HEK293 (cell line): ENCODE data around the gene LAMTOR3.

Experiments used
- KLF16 ChIP-seq: fragments of 450-650 bp; formaldehyde crosslinking; IDR thresholded peaks from 2 replicates; pipeline ENCODE4 v1.5.1; 2017; ENCODE audit warnings: missing biosample characterization, missing genetic modification characterization
- PBX3 ChIP-seq: sonication (generic); formaldehyde crosslinking; IDR thresholded peaks from 2 replicates; pipeline ENCODE4 v1.8.1; 2022; ENCODE audit warnings: mild to moderate bottlenecking, moderate library complexity, missing genetic modification reagents
- REST ChIP-seq: fragments of 450-650 bp; formaldehyde crosslinking; IDR thresholded peaks from 2 replicates; pipeline ENCODE4 v1.5.1; 2016; ENCODE audit warnings: missing biosample characterization, missing genetic modification characterization
- TRIM28 ChIP-seq: IDR thresholded peaks from 2 replicates; pipeline ENCODE4 v1.6.1; 2011; ENCODE audit warnings: low read length, control low read depth, borderline replicate concordance
- ZFHX2 ChIP-seq: fragments of 450-650 bp; formaldehyde crosslinking; conservative IDR thresholded peaks from 2 replicates; pipeline ENCODE4 v1.5.1; 2016; ENCODE audit warnings: missing biosample characterization, missing genetic modification characterization
- ZFP3 ChIP-seq: fragments of 450-650 bp; formaldehyde crosslinking; IDR thresholded peaks from 2 replicates; pipeline ENCODE4 v1.5.1; 2016; ENCODE audit warnings: low read depth, missing biosample characterization, missing genetic modification characterization
- ZNF148 ChIP-seq: fragments of 450-650 bp; formaldehyde crosslinking; IDR thresholded peaks from 2 replicates; pipeline ENCODE4 v1.5.0; 2017; ENCODE audit warnings: missing biosample characterization, missing genetic modification characterization, borderline replicate concordance
- ZNF157 ChIP-seq: fragments of 450-650 bp; formaldehyde crosslinking; IDR thresholded peaks from 2 replicates; pipeline ENCODE4 v1.5.1; 2016; ENCODE audit warnings: missing biosample characterization, missing genetic modification characterization
- ZNF274 ChIP-seq, 2 experiments: fragments of 200-500 bp in 1 of 2; fragments of 450-650 bp in 1 of 2; sonication (Bioruptor generic) in 1 of 2; formaldehyde crosslinking in 1 of 2; IDR thresholded peaks; 2 replicates each; pipeline versions ENCODE4 v1.5.1 to v1.6.1; 2014 to 2016; ENCODE audit warnings: borderline replicate concordance in 1 of 2, inconsistent platforms in 1 of 2, low read length in 1 of 2, missing biosample characterization in 1 of 2, missing genetic modification characterization in 1 of 2
- ZNF529 ChIP-seq: fragments of 450-650 bp; formaldehyde crosslinking; IDR thresholded peaks from 2 replicates; pipeline ENCODE4 v1.5.1; 2017; ENCODE audit warnings: missing genetic modification characterization, missing biosample characterization; ENCODE audit not compliant: insufficient replicate concordance
- ZNF596 ChIP-seq: fragments of 450-650 bp; IDR thresholded peaks from 2 replicates; pipeline ENCODE4 v1.5.0; 2018; ENCODE audit warnings: missing biosample characterization, mild to moderate bottlenecking, missing genetic modification characterization, moderate library complexity
- ZNF664 ChIP-seq: fragments of 450-650 bp; formaldehyde crosslinking; IDR thresholded peaks from 2 replicates; pipeline ENCODE4 v1.5.1; 2016; ENCODE audit warnings: missing biosample characterization, missing genetic modification characterization
- TF ChIP-seq, protein P1 (sequence below): fragments of 450-650 bp; formaldehyde crosslinking; IDR thresholded peaks from 2 replicates; pipeline ENCODE4 v1.5.1; 2016; ENCODE audit warnings: missing biosample characterization, missing genetic modification characterization
- TF ChIP-seq, protein P2 (sequence below): fragments of 450-650 bp; formaldehyde crosslinking; IDR thresholded peaks from 2 replicates; pipeline ENCODE4 v1.5.1; 2016; ENCODE audit warnings: missing biosample characterization, missing genetic modification characterization

GRCh38 chr4:99915449-99915848 lies 21.2 kb upstream of the LAMTOR3 start:
- TF ChIP-seq KLF16 (no peak), ZNF529 (no peak), REST (no peak), ZNF274 (IDR thresholded peaks at IDR 0.05; ENCODE audit: low read length) (no peak), ZNF274 (tag by site-specific recombination; IDR thresholded peaks at IDR 0.05; ENCODE audit: borderline replicate concordance) (no peak), ZNF157 (tag by site-specific recombination) (no peak), ZNF664 (tag by site-specific recombination) (no peak), TRIM28 (no peak), ZNF148 (tag by site-specific recombination) (no peak), PBX3 (CRISPR knock-in tag) (no peak), ZFHX2 (tag by site-specific recombination) (no peak), ZNF596 (tag by site-specific recombination) (no peak), ZFP3 (tag by site-specific recombination) (no peak)
- TF ChIP-seq, protein P1, sequence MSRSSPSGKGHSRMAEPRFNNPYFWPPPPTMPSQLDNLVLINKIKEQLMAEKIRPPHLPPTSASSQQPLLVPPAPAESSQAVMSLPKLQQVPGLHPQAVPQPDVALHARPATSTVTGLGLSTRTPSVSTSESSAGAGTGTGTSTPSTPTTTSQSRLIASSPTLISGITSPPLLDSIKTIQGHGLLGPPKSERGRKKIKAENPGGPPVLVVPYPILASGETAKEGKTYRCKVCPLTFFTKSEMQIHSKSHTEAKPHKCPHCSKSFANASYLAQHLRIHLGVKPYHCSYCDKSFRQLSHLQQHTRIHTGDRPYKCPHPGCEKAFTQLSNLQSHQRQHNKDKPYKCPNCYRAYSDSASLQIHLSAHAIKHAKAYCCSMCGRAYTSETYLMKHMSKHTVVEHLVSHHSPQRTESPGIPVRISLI (tag by site-specific recombination), result no peak
- TF ChIP-seq, protein P2, sequence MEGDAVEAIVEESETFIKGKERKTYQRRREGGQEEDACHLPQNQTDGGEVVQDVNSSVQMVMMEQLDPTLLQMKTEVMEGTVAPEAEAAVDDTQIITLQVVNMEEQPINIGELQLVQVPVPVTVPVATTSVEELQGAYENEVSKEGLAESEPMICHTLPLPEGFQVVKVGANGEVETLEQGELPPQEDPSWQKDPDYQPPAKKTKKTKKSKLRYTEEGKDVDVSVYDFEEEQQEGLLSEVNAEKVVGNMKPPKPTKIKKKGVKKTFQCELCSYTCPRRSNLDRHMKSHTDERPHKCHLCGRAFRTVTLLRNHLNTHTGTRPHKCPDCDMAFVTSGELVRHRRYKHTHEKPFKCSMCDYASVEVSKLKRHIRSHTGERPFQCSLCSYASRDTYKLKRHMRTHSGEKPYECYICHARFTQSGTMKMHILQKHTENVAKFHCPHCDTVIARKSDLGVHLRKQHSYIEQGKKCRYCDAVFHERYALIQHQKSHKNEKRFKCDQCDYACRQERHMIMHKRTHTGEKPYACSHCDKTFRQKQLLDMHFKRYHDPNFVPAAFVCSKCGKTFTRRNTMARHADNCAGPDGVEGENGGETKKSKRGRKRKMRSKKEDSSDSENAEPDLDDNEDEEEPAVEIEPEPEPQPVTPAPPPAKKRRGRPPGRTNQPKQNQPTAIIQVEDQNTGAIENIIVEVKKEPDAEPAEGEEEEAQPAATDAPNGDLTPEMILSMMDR, result no peak
